Activated CD8-positive, alpha-beta memory T cell treated with anti-CD3 and anti-CD28 coated beads for 48 hours (primary cell): ENCODE results near the gene AMDHD2.
"Not testable (repeated sequence)": the region's sequence is repeated elsewhere in the genome, so short reads cannot be mapped to it uniquely, and the experiment has no call there.

ENCODE experiments used
- DNase-seq, 3 experiments: peaks; one replicate each; pipeline ENCODE4 v3.0.0-alpha.2; 2020; ENCODE audit warnings: low read depth in 2 of 3, low spot score in 2 of 3

AMDHD2 gene

GRCh38 chr16:2520097-2520783, at the start of gene AMDHD2:
Gene AMDHD2, plus strand, starts transcription at chr16:2520371. Its CDS starts 88 bp downstream, at chr16:2520459.
- peak; percentile 69 to 82 (median 78) for DNase-seq

- DNase-seq = no peak
These were observed 49.6 kb upstream of the AMDHD2 start for GRCh38 chr16:2470603-2471015.

GRCh38 chr16:2471016-2471652, 49.0 kb upstream of the AMDHD2 start, which contains the start of gene NTN3:
Gene NTN3, plus strand, starts transcription at chr16:2471297. Its CDS starts 405 bp downstream, at chr16:2471702.
- no peak for DNase-seq

GRCh38 chr16:2471653-2472487, 48.3 kb upstream of the AMDHD2 start:
- no peak for DNase-seq

GRCh38 chr16:2472488-2472864, 47.7 kb upstream of the AMDHD2 start:
- DNase-seq = no peak

- DNase-seq = no peak
These were observed 47.2 kb upstream of the AMDHD2 start for GRCh38 chr16:2472885-2473445.

- no peak for DNase-seq
These were observed 46.7 kb upstream of the AMDHD2 start for GRCh38 chr16:2473446-2473926.

GRCh38 chr16:2473999-2474876, 45.9 kb upstream of the AMDHD2 start:
- DNase-seq = no peak

- peak; percentile 66 to 82 (median 69) for DNase-seq
These were observed 45.2 kb upstream of the AMDHD2 start, which contains the start of gene TBC1D24 for GRCh38 chr16:2474877-2475412. Gene TBC1D24, plus strand, starts transcription at chr16:2475127. Its CDS starts 21,022 bp downstream, at chr16:2496149.

GRCh38 chr16:2475413-2476344, 44.5 kb upstream of the AMDHD2 start:
- no peak for DNase-seq

GRCh38 chr16:2476345-2476720, 43.8 kb upstream of the AMDHD2 start:
- no peak for DNase-seq

- no peak for DNase-seq
These were observed 43.4 kb upstream of the AMDHD2 start for GRCh38 chr16:2476741-2477140.

- DNase-seq = no peak
These were observed 42.8 kb upstream of the AMDHD2 start for GRCh38 chr16:2477327-2477726.

GRCh38 chr16:2478279-2478678, 41.9 kb upstream of the AMDHD2 start:
- no peak for DNase-seq

GRCh38 chr16:2479996-2480395, 40.2 kb upstream of the AMDHD2 start:
- not testable (repeated sequence) for DNase-seq

- no peak for DNase-seq
These were observed 39.2 kb upstream of the AMDHD2 start for GRCh38 chr16:2480948-2481347.

GRCh38 chr16:2481676-2482075, 38.5 kb upstream of the AMDHD2 start:
- no peak for DNase-seq

GRCh38 chr16:2482249-2482648, 37.9 kb upstream of the AMDHD2 start:
- DNase-seq = no peak
